Ectodermal cell (in vitro differentiated cells): ENCODE results near the gene C1QTNF1.
"Not testable (repeated sequence)": the region's sequence is repeated elsewhere in the genome, so short reads cannot be mapped to it uniquely, and the experiment has no call there.

ENCODE experiments used
- H3K27ac ChIP-seq: 2 replicates; pipeline ENCODE4 v1.7.0; 2013; ENCODE audit warnings: mild to moderate bottlenecking, low read depth, low read length; ENCODE audit not compliant: insufficient read depth, poor library complexity, severe bottlenecking
- H3K27me3 ChIP-seq: 2 replicates; pipeline ENCODE4 v1.7.0; 2013; ENCODE audit warnings: mild to moderate bottlenecking, low read length; ENCODE audit not compliant: insufficient read depth, control insufficient read depth, poor library complexity, severe bottlenecking
- H3K36me3 ChIP-seq: one replicate; pipeline ENCODE4 v1.7.0; 2013; ENCODE audit warnings: low read length; ENCODE audit not compliant: control insufficient read depth, insufficient read depth
- H3K4me1 ChIP-seq: one replicate; pipeline ENCODE4 v1.7.0; 2013; ENCODE audit warnings: low read length; ENCODE audit not compliant: control insufficient read depth, insufficient read depth
- H3K4me3 ChIP-seq: 2 replicates; pipeline ENCODE4 v1.7.0; 2013; ENCODE audit warnings: low read depth, low read length, control low read depth; ENCODE audit not compliant: insufficient read depth
- H3K9me3 ChIP-seq: 2 replicates; pipeline ENCODE4 v1.7.0; 2013; ENCODE audit warnings: mild to moderate bottlenecking, low read length, moderate library complexity; ENCODE audit not compliant: control insufficient read depth
- WGBS, 2 experiments: methylation state at CpG; one replicate each; pipeline ENCODE4 v1.1.7; 2013; ENCODE audit warnings: missing lambda C conversion rate in 2 of 2; 5-methylcytosine and 5-hydroxymethylcytosine counted together

The C1QTNF1 gene

DNA sequence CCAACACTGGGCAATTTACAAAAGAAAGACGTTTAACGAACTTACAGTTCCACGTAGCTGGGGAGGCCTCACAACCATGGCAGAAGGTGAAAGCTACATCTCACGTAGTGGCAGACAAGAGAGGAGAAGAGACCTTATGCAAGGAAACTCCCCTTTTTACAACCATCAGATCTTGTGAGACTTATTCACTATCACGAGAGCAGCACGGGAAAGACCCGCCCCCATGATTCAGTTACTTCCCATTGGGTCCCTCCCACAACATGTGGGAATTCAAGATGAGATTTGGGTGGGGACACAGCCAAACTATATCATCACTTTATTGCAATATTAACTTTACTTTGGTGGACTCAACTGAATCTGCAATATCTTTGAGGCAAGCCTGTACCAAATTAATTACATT lies 38.7 kb downstream of the C1QTNF1 start:
- WGBS, 2 experiments, result 80% methylated on average over 7 of the region's 7 CpGs
- H3K27me3 ChIP-seq, result no peaks in the 10 kb centered on the region
- no peaks in the 10 kb centered on the region for H3K9me3 ChIP-seq
- H3K4me3 ChIP-seq, result no peak overlapping the region
- H3K4me1 ChIP-seq, result no peaks in the 10 kb centered on the region
- no peaks in the 10 kb centered on the region for H3K36me3 ChIP-seq
- H3K27ac ChIP-seq, result no peak overlapping the region

- Histone ChIP-seq H3K4me3 (no peak overlapping the region), H3K27ac (no peak overlapping the region), H3K36me3 (no peaks in the 10 kb centered on the region), H3K4me1 (no peaks in the 10 kb centered on the region), H3K9me3 (no peaks in the 10 kb centered on the region), H3K27me3 (no peaks in the 10 kb centered on the region)
- WGBS, 2 experiments, result 79 to 81% methylated on average over 4 of the region's 4 CpGs
These were observed 40.1 kb downstream of the C1QTNF1 start for GRCh38 chr17:79064026-79064425.

GRCh38 chr17:79065105-79065670 lies 41.2 kb downstream of the C1QTNF1 start:
- no peaks in the 10 kb centered on the region for H3K36me3 ChIP-seq
- no peaks in the 10 kb centered on the region for H3K4me1 ChIP-seq
- no peaks in the 10 kb centered on the region for H3K27me3 ChIP-seq
- H3K4me3 ChIP-seq, result no peak overlapping the region
- no peaks in the 10 kb centered on the region for H3K9me3 ChIP-seq
- WGBS, 2 experiments, result 58 to 65% methylated on average over 9 to 10 of the region's 10 CpGs
- H3K27ac ChIP-seq, result no peak overlapping the region

GRCh38 chr17:79066963-79067362 lies 43.0 kb downstream of the C1QTNF1 start:
- Histone ChIP-seq H3K4me1 (no peaks in the 10 kb centered on the region), H3K27me3 (no peaks in the 10 kb centered on the region)

GRCh38 chr17:79070266-79070880 lies 46.4 kb downstream of the C1QTNF1 start:
- no peak overlapping the region for H3K4me3 ChIP-seq
- 89 to 94% methylated on average over 9 of the region's 9 CpGs for WGBS, 2 experiments
- no peak overlapping the region for H3K27ac ChIP-seq
- no peaks in the 10 kb centered on the region for H3K9me3 ChIP-seq
- H3K4me1 ChIP-seq, result no peaks in the 10 kb centered on the region
- H3K36me3 ChIP-seq, result no peaks in the 10 kb centered on the region
- H3K27me3 ChIP-seq, result peaks cover 5% of the 10 kb centered on the region

More at GRCh38 chr17:79066963-79067362, 43.0 kb downstream of the C1QTNF1 start:
- 90 to 92% methylated on average over 6 of the region's 6 CpGs for WGBS, 2 experiments
- H3K36me3 ChIP-seq, result no peaks in the 10 kb centered on the region
- no peaks in the 10 kb centered on the region for H3K9me3 ChIP-seq
- H3K27ac ChIP-seq, result no peak overlapping the region
- no peak overlapping the region for H3K4me3 ChIP-seq

DNA sequence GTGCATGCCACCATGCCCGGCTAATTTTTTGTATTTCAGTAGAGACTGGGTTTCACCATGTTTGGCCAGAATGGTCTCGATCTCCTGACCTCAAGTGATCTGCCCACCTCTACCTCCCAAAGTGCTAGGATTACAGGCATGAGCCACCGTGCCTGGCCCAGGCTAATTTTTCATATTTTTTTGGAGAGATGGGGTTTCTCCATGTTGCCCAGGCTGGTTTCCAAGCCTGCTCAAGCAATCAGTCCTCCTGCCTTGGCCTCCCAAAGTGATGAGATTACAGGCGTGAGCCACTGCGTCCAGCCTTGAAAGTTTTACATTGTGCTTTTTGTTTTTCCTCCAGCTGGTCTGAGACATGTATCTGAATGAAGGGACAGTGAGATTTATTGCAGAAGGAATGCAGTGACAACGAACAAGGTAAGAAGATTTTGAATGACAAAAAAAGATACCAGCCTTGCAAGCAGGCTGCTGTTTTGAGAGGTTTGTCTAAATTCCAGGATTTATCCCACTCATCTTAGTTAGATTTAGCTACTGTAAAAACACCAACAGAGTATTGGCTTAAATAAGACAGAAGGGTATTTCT lies 47.3 kb downstream of the C1QTNF1 start:
- H3K27me3 ChIP-seq, result peaks cover 8% of the 10 kb centered on the region
- H3K27ac ChIP-seq, result no peak overlapping the region
- H3K4me3 ChIP-seq, result no peak overlapping the region
- no peaks in the 10 kb centered on the region for H3K36me3 ChIP-seq
- no peaks in the 10 kb centered on the region for H3K4me1 ChIP-seq
- no peaks in the 10 kb centered on the region for H3K9me3 ChIP-seq
- 86 to 89% methylated on average over 6 of the region's 6 CpGs for WGBS, 2 experiments

DNA sequence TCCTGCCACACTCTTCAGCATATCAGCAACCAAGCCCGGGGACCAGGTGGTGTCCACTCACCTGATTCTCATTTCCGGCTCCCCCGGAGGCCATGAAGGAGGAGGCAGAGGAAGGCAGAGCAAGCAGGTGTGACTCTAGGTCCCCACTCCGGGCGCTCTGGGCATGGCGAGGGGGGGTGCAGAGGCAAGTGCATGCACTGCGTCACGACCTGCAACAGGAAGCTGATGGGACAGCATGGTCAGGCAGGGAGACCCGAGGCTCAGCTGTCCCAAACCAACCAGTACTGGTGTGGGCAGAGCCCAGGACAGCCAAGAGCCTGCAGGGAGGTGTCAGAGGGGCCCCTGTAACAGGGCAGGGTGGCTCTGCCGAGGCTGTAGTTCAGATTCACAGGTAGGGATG lies 48.6 kb downstream of the C1QTNF1 start:
- Histone ChIP-seq H3K27ac (no peak overlapping the region), H3K36me3 (no peaks in the 10 kb centered on the region), H3K4me1 (no peaks in the 10 kb centered on the region), H3K27me3 (peaks cover 8% of the 10 kb centered on the region), H3K9me3 (no peaks in the 10 kb centered on the region), H3K4me3 (no peak overlapping the region)
- 92 to 93% methylated on average over 10 of the region's 10 CpGs for whole genome bisulfite sequencing, 2 experiments

- no peaks in the 10 kb centered on the region for H3K4me1 ChIP-seq
- H3K27me3 ChIP-seq, result peaks cover 8% of the 10 kb centered on the region
- 89 to 91% methylated on average over 8 of the region's 8 CpGs for WGBS, 2 experiments
- no peaks in the 10 kb centered on the region for H3K9me3 ChIP-seq
- no peaks in the 10 kb centered on the region for H3K36me3 ChIP-seq
- no peak overlapping the region for H3K4me3 ChIP-seq
- no peak overlapping the region for H3K27ac ChIP-seq
These were observed 49.2 kb downstream of the C1QTNF1 start for GRCh38 chr17:79073016-79073705.

DNA sequence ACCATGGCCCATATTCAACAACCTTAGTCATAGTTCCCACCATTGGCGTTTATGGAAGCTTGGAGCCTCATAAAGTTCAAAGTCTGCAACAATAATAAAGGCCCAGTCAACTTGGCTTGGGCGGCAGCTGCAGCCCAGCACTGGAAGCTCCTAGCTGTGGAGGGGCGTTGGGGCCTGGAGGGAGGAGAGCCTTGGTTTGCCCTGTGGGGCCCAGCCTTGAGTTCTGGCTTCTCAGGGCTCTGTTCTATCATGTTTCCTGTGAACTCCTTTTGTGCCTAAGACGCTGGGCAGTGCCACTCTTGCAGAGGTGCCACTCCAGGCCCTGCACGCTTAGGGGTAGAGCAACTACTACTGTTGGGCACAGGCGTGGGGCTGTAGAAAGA lies 49.7 kb downstream of the C1QTNF1 start:
- 95 to 96% methylated on average over 6 of the region's 6 CpGs for WGBS, 2 experiments
- H3K27me3 ChIP-seq, result peaks cover 8% of the 10 kb centered on the region
- H3K4me3 ChIP-seq, result no peak overlapping the region
- no peaks in the 10 kb centered on the region for H3K36me3 ChIP-seq
- no peaks in the 10 kb centered on the region for H3K9me3 ChIP-seq
- no peak overlapping the region for H3K27ac ChIP-seq
- H3K4me1 ChIP-seq, result no peaks in the 10 kb centered on the region

DNA sequence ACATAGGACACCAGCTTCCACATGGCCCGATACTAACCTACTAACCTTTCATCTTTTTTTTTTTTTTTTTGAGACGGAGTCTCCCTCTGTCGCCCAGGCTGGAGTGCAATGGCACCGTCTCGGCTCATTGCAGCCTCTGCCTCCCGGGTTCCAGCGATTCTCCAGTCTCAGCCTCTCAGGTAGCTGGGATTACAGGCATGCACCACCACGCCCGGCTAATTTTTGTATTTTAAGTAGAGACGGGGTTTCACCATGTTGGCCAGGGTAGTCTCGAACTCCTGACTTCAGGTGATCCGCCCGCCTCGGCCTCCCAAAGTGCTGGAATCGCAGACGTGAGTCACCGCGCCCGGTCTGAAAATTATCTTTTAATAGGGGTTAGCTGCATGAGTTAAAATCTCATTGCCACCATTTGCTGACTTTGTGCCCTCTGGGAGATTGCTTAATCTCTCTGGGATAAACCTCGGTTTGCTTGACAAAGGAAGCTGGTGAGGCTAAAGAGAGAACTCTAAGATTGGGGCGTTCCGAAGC lies 50.2 kb downstream of the C1QTNF1 start:
- 79 to 82% methylated on average over 22 of the region's 22 CpGs for WGBS, 2 experiments
- H3K4me3 ChIP-seq, H3K27me3 ChIP-seq, H3K4me1 ChIP-seq, H3K36me3 ChIP-seq, H3K9me3 ChIP-seq, H3K27ac ChIP-seq: not testable (repeated sequence)
